ENCODE results near the gene PRICKLE1.

GRCh38 chr12:42490261-42490842, 99.2 kb downstream of the PRICKLE1 start:
- TF ChIP-seq, protein P1, sequence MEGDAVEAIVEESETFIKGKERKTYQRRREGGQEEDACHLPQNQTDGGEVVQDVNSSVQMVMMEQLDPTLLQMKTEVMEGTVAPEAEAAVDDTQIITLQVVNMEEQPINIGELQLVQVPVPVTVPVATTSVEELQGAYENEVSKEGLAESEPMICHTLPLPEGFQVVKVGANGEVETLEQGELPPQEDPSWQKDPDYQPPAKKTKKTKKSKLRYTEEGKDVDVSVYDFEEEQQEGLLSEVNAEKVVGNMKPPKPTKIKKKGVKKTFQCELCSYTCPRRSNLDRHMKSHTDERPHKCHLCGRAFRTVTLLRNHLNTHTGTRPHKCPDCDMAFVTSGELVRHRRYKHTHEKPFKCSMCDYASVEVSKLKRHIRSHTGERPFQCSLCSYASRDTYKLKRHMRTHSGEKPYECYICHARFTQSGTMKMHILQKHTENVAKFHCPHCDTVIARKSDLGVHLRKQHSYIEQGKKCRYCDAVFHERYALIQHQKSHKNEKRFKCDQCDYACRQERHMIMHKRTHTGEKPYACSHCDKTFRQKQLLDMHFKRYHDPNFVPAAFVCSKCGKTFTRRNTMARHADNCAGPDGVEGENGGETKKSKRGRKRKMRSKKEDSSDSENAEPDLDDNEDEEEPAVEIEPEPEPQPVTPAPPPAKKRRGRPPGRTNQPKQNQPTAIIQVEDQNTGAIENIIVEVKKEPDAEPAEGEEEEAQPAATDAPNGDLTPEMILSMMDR (conservative IDR thresholded peaks at IDR 0.05; ENCODE audit: low read length), result no peak
- no peak for TF ChIP-seq EZH2phosphoT487 (IDR thresholded peaks at IDR 0.05; ENCODE audit: borderline replicate concordance, low read depth, low read length)
